ENCODE measurements around the gene ALDH3A1.
A peak's percentile ranks its signal among the peaks of the same experiment; 100 is the strongest.

Gene ALDH3A1

GRCh38 chr17:19740933-19741332 is 7.2 kb downstream of the ALDH3A1 start:
- Histone ChIP-seq H3K4me1 (ENCODE audit: control insufficient read depth in 1 of 2, insufficient read depth in 2 of 2, low read length in 2 of 2) (peaks cover 0 to 4% of the 10 kb centered on the region in 2 experiments), H3K9me3 (ENCODE audit: insufficient read depth, low read depth, low read length) (peaks cover 2% of the 10 kb centered on the region), H3K18ac (ENCODE audit: low read length) (no peak overlapping the region), H3K79me2 (ENCODE audit: control insufficient read depth, insufficient read depth, low read length, poor library complexity) (no peaks in the 10 kb centered on the region), H4K8ac (ENCODE audit: low read depth, low read length) (no peak overlapping the region), H4K12ac (ENCODE audit: low read depth, low read length) (no peak overlapping the region), H2BK120ac (ENCODE audit: insufficient read depth, low read length, poor library complexity) (no peak overlapping the region), H3K79me1 (ENCODE audit: low read length) (peaks cover 2% of the 10 kb centered on the region), H2AK5ac (ENCODE audit: low read length) (no peak overlapping the region), H4K91ac (ENCODE audit: low read depth, low read length) (no peak overlapping the region), H2BK12ac (ENCODE audit: low read length) (no peak overlapping the region), H3K4me2 (ENCODE audit: low read length) (no peak overlapping the region), H3K9ac (ENCODE audit: low read length) (no peak overlapping the region), H3K27ac (ENCODE audit: low read depth, low read length) (no peak overlapping the region), H3K4me3 (ENCODE audit: low read depth, low read length) (no peak overlapping the region), H2AFZ (ENCODE audit: insufficient read depth, low read length, poor library complexity) (no peak overlapping the region), H3K14ac (ENCODE audit: low read length) (no peak overlapping the region), H3K36me3 (ENCODE audit: control insufficient read depth in 1 of 2, insufficient read depth in 2 of 2, low read length in 2 of 2) (no peaks in the 10 kb centered on the region), H3K23ac (ENCODE audit: low read length) (no peak overlapping the region), H3K4ac (ENCODE audit: low read depth, low read length) (no peak overlapping the region), H2BK5ac (ENCODE audit: low read depth, low read length, poor library complexity) (no peak overlapping the region), H3K27me3 (ENCODE audit: insufficient read depth, low read length) (no peaks in the 10 kb centered on the region)
- no peak for DNase-seq
- no CpG with 5 or more reads among the region's 7 CpGs for WGBS (ENCODE audit: extremely low coverage, insufficient coverage, insufficient read length)

- Histone ChIP-seq H4K8ac (ENCODE audit: low read depth, low read length) (no peak overlapping the region), H3K9me3 (ENCODE audit: insufficient read depth, low read depth, low read length) (peaks cover 2% of the 10 kb centered on the region), H3K27me3 (ENCODE audit: insufficient read depth, low read length) (no peaks in the 10 kb centered on the region), H2AK5ac (ENCODE audit: low read length) (no peak overlapping the region), H3K4ac (ENCODE audit: low read depth, low read length) (no peak overlapping the region), H3K27ac (ENCODE audit: low read depth, low read length) (no peak overlapping the region), H3K14ac (ENCODE audit: low read length) (no peak overlapping the region), H3K36me3 (ENCODE audit: control insufficient read depth in 1 of 2, insufficient read depth in 2 of 2, low read length in 2 of 2) (no peaks in the 10 kb centered on the region), H3K18ac (ENCODE audit: low read length) (no peak overlapping the region), H4K12ac (ENCODE audit: low read depth, low read length) (no peak overlapping the region), H2AFZ (ENCODE audit: insufficient read depth, low read length, poor library complexity) (no peak overlapping the region), H3K23ac (ENCODE audit: low read length) (no peak overlapping the region), H3K4me2 (ENCODE audit: low read length) (no peak overlapping the region), H3K4me1 (ENCODE audit: control insufficient read depth in 1 of 2, insufficient read depth in 2 of 2, low read length in 2 of 2) (peaks cover 0 to 3% of the 10 kb centered on the region in 2 experiments), H2BK12ac (ENCODE audit: low read length) (no peak overlapping the region), H2BK120ac (ENCODE audit: insufficient read depth, low read length, poor library complexity) (no peak overlapping the region), H2BK5ac (ENCODE audit: low read depth, low read length, poor library complexity) (no peak overlapping the region), H3K79me2 (ENCODE audit: control insufficient read depth, insufficient read depth, low read length, poor library complexity) (no peaks in the 10 kb centered on the region), H4K91ac (ENCODE audit: low read depth, low read length) (no peak overlapping the region), H3K79me1 (ENCODE audit: low read length) (peaks cover 2% of the 10 kb centered on the region), H3K9ac (ENCODE audit: low read length) (no peak overlapping the region), H3K4me3 (ENCODE audit: low read depth, low read length) (no peak overlapping the region)
- peak in 1 of 2 donors; percentile 18 for DNase-seq
- WGBS (ENCODE audit: extremely low coverage, insufficient coverage, insufficient read length): no CpG with 5 or more reads among the region's 26 CpGs
These were observed 8.6 kb downstream of the ALDH3A1 start for GRCh38 chr17:19739241-19740201.

- Histone ChIP-seq H3K36me3 (ENCODE audit: control insufficient read depth in 1 of 2, insufficient read depth in 2 of 2, low read length in 2 of 2) (no peaks in the 10 kb centered on the region), H3K14ac (ENCODE audit: low read length) (no peak overlapping the region), H3K79me2 (ENCODE audit: control insufficient read depth, insufficient read depth, low read length, poor library complexity) (no peaks in the 10 kb centered on the region), H3K18ac (ENCODE audit: low read length) (no peak overlapping the region), H2BK120ac (ENCODE audit: insufficient read depth, low read length, poor library complexity) (no peak overlapping the region), H4K12ac (ENCODE audit: low read depth, low read length) (no peak overlapping the region), H3K79me1 (ENCODE audit: low read length) (no peaks in the 10 kb centered on the region), H3K23ac (ENCODE audit: low read length) (no peak overlapping the region), H3K4me1 (ENCODE audit: control insufficient read depth in 1 of 2, insufficient read depth in 2 of 2, low read length in 2 of 2) (no peaks in the 10 kb centered on the region), H3K9me3 (ENCODE audit: insufficient read depth, low read depth, low read length) (peaks cover 2% of the 10 kb centered on the region), H3K9ac (ENCODE audit: low read length) (no peak overlapping the region), H2AK5ac (ENCODE audit: low read length) (no peak overlapping the region), H2BK12ac (ENCODE audit: low read length) (no peak overlapping the region), H4K91ac (ENCODE audit: low read depth, low read length) (no peak overlapping the region), H2AFZ (ENCODE audit: insufficient read depth, low read length, poor library complexity) (no peak overlapping the region), H3K27ac (ENCODE audit: low read depth, low read length) (no peak overlapping the region), H2BK5ac (ENCODE audit: low read depth, low read length, poor library complexity) (no peak overlapping the region), H3K4ac (ENCODE audit: low read depth, low read length) (no peak overlapping the region), H3K4me2 (ENCODE audit: low read length) (no peak overlapping the region), H3K27me3 (ENCODE audit: insufficient read depth, low read length) (no peaks in the 10 kb centered on the region), H4K8ac (ENCODE audit: low read depth, low read length) (no peak overlapping the region), H3K4me3 (ENCODE audit: low read depth, low read length) (no peak overlapping the region)
- no CpG with 5 or more reads among the region's 9 CpGs for WGBS (ENCODE audit: extremely low coverage, insufficient coverage, insufficient read length)
- no peak for DNase-seq
These were observed 9.3 kb downstream of the ALDH3A1 start for GRCh38 chr17:19738757-19739156.

GRCh38 chr17:19738073-19738449 is 10.0 kb downstream of the ALDH3A1 start:
- Histone ChIP-seq H3K27ac (ENCODE audit: low read depth, low read length) (no peak overlapping the region), H2BK120ac (ENCODE audit: insufficient read depth, low read length, poor library complexity) (no peak overlapping the region), H3K27me3 (ENCODE audit: insufficient read depth, low read length) (no peaks in the 10 kb centered on the region), H2AFZ (ENCODE audit: insufficient read depth, low read length, poor library complexity) (no peak overlapping the region), H4K91ac (ENCODE audit: low read depth, low read length) (no peak overlapping the region), H2BK5ac (ENCODE audit: low read depth, low read length, poor library complexity) (no peak overlapping the region), H2BK12ac (ENCODE audit: low read length) (no peak overlapping the region), H3K4ac (ENCODE audit: low read depth, low read length) (no peak overlapping the region), H3K4me3 (ENCODE audit: low read depth, low read length) (no peak overlapping the region), H3K9me3 (ENCODE audit: insufficient read depth, low read depth, low read length) (peaks cover 2% of the 10 kb centered on the region), H3K79me2 (ENCODE audit: control insufficient read depth, insufficient read depth, low read length, poor library complexity) (no peaks in the 10 kb centered on the region), H3K4me1 (ENCODE audit: control insufficient read depth in 1 of 2, insufficient read depth in 2 of 2, low read length in 2 of 2) (no peaks in the 10 kb centered on the region), H3K18ac (ENCODE audit: low read length) (no peak overlapping the region), H3K9ac (ENCODE audit: low read length) (no peak overlapping the region), H3K36me3 (ENCODE audit: control insufficient read depth in 1 of 2, insufficient read depth in 2 of 2, low read length in 2 of 2) (no peaks in the 10 kb centered on the region), H3K79me1 (ENCODE audit: low read length) (no peaks in the 10 kb centered on the region), H4K8ac (ENCODE audit: low read depth, low read length) (no peak overlapping the region), H2AK5ac (ENCODE audit: low read length) (no peak overlapping the region), H3K14ac (ENCODE audit: low read length) (no peak overlapping the region), H3K4me2 (ENCODE audit: low read length) (no peak overlapping the region), H3K23ac (ENCODE audit: low read length) (no peak overlapping the region), H4K12ac (ENCODE audit: low read depth, low read length) (no peak overlapping the region)
- no CpG with 5 or more reads among the region's 14 CpGs for WGBS (ENCODE audit: extremely low coverage, insufficient coverage, insufficient read length)
- DNase-seq: no peak

Measured in trophoblast cell (in vitro differentiated cells and primary cell).